Stimulated activated CD4-positive, alpha-beta T cell treated with anti-CD3 and anti-CD28 coated beads, Interleukin-12 subunit alpha, Interleukin-12 subunit beta, amount 100 ng/mL, for 48 hours (primary cell): ENCODE measurements around the gene ATP9A.
"Not testable (repeated sequence)": the region's sequence is repeated elsewhere in the genome, so short reads cannot be mapped to it uniquely, and the experiment has no call there.

Source experiments
- DNase-seq, 3 donors: peaks; one replicate each; pipeline ENCODE4 v3.0.0-alpha.2; 2020; ENCODE audit warnings: low read depth in 2 of 3, low spot score in 1 of 3

The ATP9A gene

GRCh38 chr20:51728737-51729136 lies 39.5 kb downstream of the ATP9A start:
- DNase-seq: no peak

- DNase-seq: no peak
Measured at GRCh38 chr20:51727872-51728271, 40.3 kb downstream of the ATP9A start.

GRCh38 chr20:51725584-51726176 lies 42.5 kb downstream of the ATP9A start:
- DNase-seq: no peak

GRCh38 chr20:51723026-51723425 lies 45.2 kb downstream of the ATP9A start:
- DNase-seq: not testable (repeated sequence)

- not testable (repeated sequence) for DNase-seq
Measured at GRCh38 chr20:51722246-51722645, 45.9 kb downstream of the ATP9A start.

GRCh38 chr20:51720854-51721253 lies 47.3 kb downstream of the ATP9A start:
- DNase-seq: no peak

GRCh38 chr20:51720384-51720783 lies 47.8 kb downstream of the ATP9A start:
- DNase-seq: no peak

GRCh38 chr20:51715856-51716185 lies 52.4 kb downstream of the ATP9A start:
- DNase-seq: no peak

GRCh38 chr20:51715163-51715855 lies 52.9 kb downstream of the ATP9A start:
- DNase-seq: no peak

GRCh38 chr20:51713213-51713598 lies 55.0 kb downstream of the ATP9A start:
- no peak for DNase-seq

GRCh38 chr20:51712501-51713212 lies 55.5 kb downstream of the ATP9A start:
- no peak for DNase-seq

- no peak for DNase-seq
Measured at GRCh38 chr20:51711426-51711825, 56.8 kb downstream of the ATP9A start.

- DNase-seq: no peak
Measured at GRCh38 chr20:51710361-51710894, 57.8 kb downstream of the ATP9A start.

- DNase-seq: no peak
Measured at GRCh38 chr20:51705400-51705799, 62.8 kb downstream of the ATP9A start.

- no peak for DNase-seq
Measured at GRCh38 chr20:51703400-51704287, 64.5 kb downstream of the ATP9A start.

GRCh38 chr20:51702556-51702955 lies 65.6 kb downstream of the ATP9A start:
- DNase-seq: no peak

GRCh38 chr20:51700809-51701285 lies 67.3 kb downstream of the ATP9A start:
- peak in 1 of 3 donors; percentile 5 for DNase-seq

- DNase-seq: no peak
Measured at GRCh38 chr20:51698252-51698651, 69.9 kb downstream of the ATP9A start.

GRCh38 chr20:51697096-51697826 lies 70.9 kb downstream of the ATP9A start:
- no peak for DNase-seq

- DNase-seq: no peak
Measured at GRCh38 chr20:51696304-51697071, 71.7 kb downstream of the ATP9A start.
